ENCODE results near the gene FADS6. TPM values are rescaled to one million over a fixed set of nuclear protein-coding genes. Genes with fewer than 3 reads are reported as not detected.

FADS6 gene
- total RNA-seq, 1 donor = not detected

GRCh38 chr17:74923538-74924249 lies 30.3 kb upstream of the FADS6 start:
- peak; percentile 35 for DNase-seq (ENCODE audit: low read depth)
- TF ChIP-seq, protein P1, sequence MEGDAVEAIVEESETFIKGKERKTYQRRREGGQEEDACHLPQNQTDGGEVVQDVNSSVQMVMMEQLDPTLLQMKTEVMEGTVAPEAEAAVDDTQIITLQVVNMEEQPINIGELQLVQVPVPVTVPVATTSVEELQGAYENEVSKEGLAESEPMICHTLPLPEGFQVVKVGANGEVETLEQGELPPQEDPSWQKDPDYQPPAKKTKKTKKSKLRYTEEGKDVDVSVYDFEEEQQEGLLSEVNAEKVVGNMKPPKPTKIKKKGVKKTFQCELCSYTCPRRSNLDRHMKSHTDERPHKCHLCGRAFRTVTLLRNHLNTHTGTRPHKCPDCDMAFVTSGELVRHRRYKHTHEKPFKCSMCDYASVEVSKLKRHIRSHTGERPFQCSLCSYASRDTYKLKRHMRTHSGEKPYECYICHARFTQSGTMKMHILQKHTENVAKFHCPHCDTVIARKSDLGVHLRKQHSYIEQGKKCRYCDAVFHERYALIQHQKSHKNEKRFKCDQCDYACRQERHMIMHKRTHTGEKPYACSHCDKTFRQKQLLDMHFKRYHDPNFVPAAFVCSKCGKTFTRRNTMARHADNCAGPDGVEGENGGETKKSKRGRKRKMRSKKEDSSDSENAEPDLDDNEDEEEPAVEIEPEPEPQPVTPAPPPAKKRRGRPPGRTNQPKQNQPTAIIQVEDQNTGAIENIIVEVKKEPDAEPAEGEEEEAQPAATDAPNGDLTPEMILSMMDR (IDR thresholded peaks at IDR 0.05; ENCODE audit: insufficient read depth, low read length) = peak; percentile 67
- no peak overlapping the region for H3K4me3 ChIP-seq (ENCODE audit: low read depth, low read length)

GRCh38 chr17:74922694-74923537 lies 29.5 kb upstream of the FADS6 start, which contains the start of gene USH1G:
Gene USH1G, minus strand, starts transcription at chr17:74923255. Its CDS starts 182 bp downstream, at chr17:74923073.
- no peak for DNase-seq (ENCODE audit: low read depth)
- TF ChIP-seq, protein P1 (IDR thresholded peaks at IDR 0.05; ENCODE audit: insufficient read depth, low read length) = no peak
- H3K4me3 ChIP-seq (ENCODE audit: low read depth, low read length) = peak within 1 kb of the TSS; percentile 31

DNA sequence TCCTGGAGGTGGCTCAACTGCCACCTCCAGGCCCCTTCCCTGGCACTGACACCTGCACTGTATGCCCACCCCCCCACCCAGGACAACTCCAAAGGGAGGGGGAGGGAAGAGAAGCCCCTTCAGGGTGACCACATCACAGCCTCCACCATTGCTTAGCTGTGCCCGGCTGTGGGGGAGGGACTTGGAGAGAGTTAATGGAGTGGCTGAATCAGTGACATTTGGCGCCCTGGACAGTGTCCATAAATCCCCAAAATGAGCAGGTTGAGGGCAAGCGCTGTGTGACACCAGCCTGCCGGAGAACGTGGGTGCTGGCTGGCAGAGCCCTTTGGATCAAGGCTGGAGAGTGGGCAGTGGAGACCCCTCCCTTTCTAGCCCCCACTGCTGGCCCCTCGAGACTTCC lies 28.7 kb upstream of the FADS6 start:
- no peak for DNase-seq (ENCODE audit: low read depth)
- TF ChIP-seq, protein P1 (IDR thresholded peaks at IDR 0.05; ENCODE audit: insufficient read depth, low read length) = no peak
- no peak overlapping the region for H3K4me3 ChIP-seq (ENCODE audit: low read depth, low read length)

GRCh38 chr17:74921769-74922168 lies 28.3 kb upstream of the FADS6 start:
- DNase-seq (ENCODE audit: low read depth) = no peak
- TF ChIP-seq, protein P1 (IDR thresholded peaks at IDR 0.05; ENCODE audit: insufficient read depth, low read length) = no peak
- no peak overlapping the region for H3K4me3 ChIP-seq (ENCODE audit: low read depth, low read length)

DNA sequence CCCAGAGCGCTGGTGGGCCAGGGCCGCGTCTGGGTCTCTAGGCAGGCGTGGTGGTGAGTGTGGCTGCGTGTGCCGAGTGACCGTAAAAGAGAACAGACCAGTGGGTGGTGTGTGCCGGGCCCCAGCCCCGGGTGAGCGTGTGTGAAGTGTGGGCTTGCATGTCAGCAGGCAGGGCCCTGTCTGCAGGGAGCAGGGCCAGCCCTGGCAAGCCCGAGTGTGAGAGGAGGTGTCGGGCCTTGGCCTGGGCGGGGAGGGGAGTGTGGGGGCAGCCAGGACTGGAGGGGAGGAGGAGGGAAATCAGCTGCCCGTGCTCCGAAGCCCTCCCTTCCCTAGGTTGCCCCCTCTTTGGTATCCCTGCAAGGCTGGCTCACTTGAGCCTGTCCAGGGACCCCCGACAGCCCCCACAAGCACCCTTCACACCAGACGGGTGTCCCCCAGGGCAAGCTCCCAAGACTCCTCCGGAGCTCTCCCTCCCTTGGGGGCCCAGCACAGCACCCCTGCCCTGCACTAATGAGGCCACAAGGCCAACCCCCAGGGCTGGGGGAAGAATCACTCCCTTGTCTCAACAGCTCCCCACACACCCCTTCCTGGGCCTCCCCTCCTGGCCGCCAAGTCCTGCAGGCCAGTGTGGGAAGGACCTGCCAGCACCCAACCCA lies 27.7 kb upstream of the FADS6 start:
- TF ChIP-seq, protein P1 (IDR thresholded peaks at IDR 0.05; ENCODE audit: insufficient read depth, low read length) = no peak
- no peak for DNase-seq (ENCODE audit: low read depth)
- H3K4me3 ChIP-seq (ENCODE audit: low read depth, low read length) = no peak overlapping the region

- no peak for DNase-seq (ENCODE audit: low read depth)
- TF ChIP-seq, protein P1 (IDR thresholded peaks at IDR 0.05; ENCODE audit: insufficient read depth, low read length) = no peak
- no peak overlapping the region for H3K4me3 ChIP-seq (ENCODE audit: low read depth, low read length)
Measured at GRCh38 chr17:74920642-74921025, 27.2 kb upstream of the FADS6 start.

Measured in fibroblast of the aortic adventitia (primary cell).